ENCODE data around the gene RIOK3. TPM values are rescaled to one million over a fixed set of nuclear protein-coding genes. Genes with fewer than 3 reads are reported as not detected.

RIOK3 gene
- total and polyA plus RNA-seq, 4 donors: 29.9 to 104 (median 42.8) TPM

DNA sequence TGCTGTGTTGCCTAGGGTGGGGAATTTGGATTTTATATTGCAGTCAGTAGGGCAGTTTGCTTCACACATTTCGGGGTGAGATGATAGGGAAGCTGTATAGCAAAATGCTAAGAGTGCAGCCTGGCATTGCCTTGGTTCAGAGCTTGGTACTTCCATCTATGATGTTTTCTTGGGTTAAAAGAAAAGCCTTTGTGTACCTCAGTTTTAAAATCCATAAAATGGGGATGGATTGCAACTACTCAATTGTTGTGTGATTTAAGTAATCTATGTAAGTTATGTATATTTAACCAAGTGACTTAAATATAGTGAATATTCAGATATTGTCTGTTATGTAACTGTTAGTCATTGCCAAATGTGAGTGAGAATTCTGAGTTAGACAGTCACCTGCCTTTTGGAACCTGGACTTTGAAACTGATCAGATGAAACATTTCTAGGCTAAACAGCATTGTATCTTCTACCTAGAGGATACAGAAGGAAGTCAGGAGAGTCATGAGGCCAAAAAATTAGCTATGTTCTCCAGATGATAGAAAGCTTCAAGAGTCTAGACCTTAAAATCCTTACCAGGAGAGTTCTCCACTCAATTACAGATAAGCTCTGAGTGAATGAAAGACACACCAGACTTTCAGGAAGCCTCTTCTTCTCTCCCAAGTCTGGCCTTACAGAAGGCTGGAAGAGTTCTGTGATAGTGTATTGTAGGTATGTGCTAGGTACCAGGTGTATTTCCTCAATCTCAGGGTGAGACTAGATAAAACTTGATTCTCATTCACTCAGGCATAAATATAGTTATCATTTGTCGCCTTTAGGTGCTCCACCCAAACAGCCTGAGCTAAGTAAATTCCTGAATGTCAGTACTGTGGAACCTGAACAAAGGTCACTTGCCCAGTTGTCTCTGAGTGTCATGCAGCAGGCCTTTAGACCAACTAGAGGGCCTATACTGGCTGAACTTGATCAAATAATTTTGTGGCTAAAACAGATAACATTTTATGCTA lies 7.5 kb downstream of the RIOK3 start:
- peak; percentile 88 for TF ChIP-seq SP1 (IDR thresholded peaks at IDR 0.05)
- TF ChIP-seq, protein P1, sequence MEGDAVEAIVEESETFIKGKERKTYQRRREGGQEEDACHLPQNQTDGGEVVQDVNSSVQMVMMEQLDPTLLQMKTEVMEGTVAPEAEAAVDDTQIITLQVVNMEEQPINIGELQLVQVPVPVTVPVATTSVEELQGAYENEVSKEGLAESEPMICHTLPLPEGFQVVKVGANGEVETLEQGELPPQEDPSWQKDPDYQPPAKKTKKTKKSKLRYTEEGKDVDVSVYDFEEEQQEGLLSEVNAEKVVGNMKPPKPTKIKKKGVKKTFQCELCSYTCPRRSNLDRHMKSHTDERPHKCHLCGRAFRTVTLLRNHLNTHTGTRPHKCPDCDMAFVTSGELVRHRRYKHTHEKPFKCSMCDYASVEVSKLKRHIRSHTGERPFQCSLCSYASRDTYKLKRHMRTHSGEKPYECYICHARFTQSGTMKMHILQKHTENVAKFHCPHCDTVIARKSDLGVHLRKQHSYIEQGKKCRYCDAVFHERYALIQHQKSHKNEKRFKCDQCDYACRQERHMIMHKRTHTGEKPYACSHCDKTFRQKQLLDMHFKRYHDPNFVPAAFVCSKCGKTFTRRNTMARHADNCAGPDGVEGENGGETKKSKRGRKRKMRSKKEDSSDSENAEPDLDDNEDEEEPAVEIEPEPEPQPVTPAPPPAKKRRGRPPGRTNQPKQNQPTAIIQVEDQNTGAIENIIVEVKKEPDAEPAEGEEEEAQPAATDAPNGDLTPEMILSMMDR (IDR thresholded peaks at IDR 0.05; ENCODE audit: low read depth, low read length, missing input control): no peak
- peak; percentile 46 to 60 for TF ChIP-seq RXRA (IDR thresholded peaks at IDR 0.05)
- TF ChIP-seq JUND (IDR thresholded peaks at IDR 0.05): peak; percentile 9 to 65
- TF ChIP-seq HNF4G (IDR thresholded peaks at IDR 0.05): peak; percentile 94
- peak; percentile 4 for TF ChIP-seq FOXA2 (IDR thresholded peaks at IDR 0.05)
- no peak for TF ChIP-seq NR2F2 (IDR thresholded peaks at IDR 0.05)
- TF ChIP-seq, protein P2, sequence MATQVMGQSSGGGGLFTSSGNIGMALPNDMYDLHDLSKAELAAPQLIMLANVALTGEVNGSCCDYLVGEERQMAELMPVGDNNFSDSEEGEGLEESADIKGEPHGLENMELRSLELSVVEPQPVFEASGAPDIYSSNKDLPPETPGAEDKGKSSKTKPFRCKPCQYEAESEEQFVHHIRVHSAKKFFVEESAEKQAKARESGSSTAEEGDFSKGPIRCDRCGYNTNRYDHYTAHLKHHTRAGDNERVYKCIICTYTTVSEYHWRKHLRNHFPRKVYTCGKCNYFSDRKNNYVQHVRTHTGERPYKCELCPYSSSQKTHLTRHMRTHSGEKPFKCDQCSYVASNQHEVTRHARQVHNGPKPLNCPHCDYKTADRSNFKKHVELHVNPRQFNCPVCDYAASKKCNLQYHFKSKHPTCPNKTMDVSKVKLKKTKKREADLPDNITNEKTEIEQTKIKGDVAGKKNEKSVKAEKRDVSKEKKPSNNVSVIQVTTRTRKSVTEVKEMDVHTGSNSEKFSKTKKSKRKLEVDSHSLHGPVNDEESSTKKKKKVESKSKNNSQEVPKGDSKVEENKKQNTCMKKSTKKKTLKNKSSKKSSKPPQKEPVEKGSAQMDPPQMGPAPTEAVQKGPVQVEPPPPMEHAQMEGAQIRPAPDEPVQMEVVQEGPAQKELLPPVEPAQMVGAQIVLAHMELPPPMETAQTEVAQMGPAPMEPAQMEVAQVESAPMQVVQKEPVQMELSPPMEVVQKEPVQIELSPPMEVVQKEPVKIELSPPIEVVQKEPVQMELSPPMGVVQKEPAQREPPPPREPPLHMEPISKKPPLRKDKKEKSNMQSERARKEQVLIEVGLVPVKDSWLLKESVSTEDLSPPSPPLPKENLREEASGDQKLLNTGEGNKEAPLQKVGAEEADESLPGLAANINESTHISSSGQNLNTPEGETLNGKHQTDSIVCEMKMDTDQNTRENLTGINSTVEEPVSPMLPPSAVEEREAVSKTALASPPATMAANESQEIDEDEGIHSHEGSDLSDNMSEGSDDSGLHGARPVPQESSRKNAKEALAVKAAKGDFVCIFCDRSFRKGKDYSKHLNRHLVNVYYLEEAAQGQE (IDR thresholded peaks at IDR 0.05): no peak
- no peak for TF ChIP-seq EGR1 (IDR thresholded peaks at IDR 0.05; ENCODE audit: low read depth in 2 of 2)
- TF ChIP-seq GABPA (IDR thresholded peaks at IDR 0.05 in 1 of 2, conservative IDR thresholded peaks at IDR 0.05 in 1 of 2): peak in 1 of 2 donors; percentile 26
- peak; percentile 52 for TF ChIP-seq YY1 (IDR thresholded peaks at IDR 0.05)
- peak in 1 of 2 donors; percentile 4 for TF ChIP-seq RAD21 (IDR thresholded peaks at IDR 0.05)
- TF ChIP-seq, protein P3, sequence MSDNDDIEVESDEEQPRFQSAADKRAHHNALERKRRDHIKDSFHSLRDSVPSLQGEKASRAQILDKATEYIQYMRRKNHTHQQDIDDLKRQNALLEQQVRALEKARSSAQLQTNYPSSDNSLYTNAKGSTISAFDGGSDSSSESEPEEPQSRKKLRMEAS (IDR thresholded peaks at IDR 0.05): no peak
- TF ChIP-seq, protein P4, sequence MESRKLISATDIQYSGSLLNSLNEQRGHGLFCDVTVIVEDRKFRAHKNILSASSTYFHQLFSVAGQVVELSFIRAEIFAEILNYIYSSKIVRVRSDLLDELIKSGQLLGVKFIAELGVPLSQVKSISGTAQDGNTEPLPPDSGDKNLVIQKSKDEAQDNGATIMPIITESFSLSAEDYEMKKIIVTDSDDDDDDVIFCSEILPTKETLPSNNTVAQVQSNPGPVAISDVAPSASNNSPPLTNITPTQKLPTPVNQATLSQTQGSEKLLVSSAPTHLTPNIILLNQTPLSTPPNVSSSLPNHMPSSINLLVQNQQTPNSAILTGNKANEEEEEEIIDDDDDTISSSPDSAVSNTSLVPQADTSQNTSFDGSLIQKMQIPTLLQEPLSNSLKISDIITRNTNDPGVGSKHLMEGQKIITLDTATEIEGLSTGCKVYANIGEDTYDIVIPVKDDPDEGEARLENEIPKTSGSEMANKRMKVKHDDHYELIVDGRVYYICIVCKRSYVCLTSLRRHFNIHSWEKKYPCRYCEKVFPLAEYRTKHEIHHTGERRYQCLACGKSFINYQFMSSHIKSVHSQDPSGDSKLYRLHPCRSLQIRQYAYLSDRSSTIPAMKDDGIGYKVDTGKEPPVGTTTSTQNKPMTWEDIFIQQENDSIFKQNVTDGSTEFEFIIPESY (IDR thresholded peaks at IDR 0.05): peak; percentile 22
- peak; percentile 97 for TF ChIP-seq HNF4A (conservative IDR thresholded peaks at IDR 0.05)
- no peak for TF ChIP-seq TAF1 (conservative IDR thresholded peaks at IDR 0.05)
- peak; percentile 38 for TF ChIP-seq FOXA1 (IDR thresholded peaks at IDR 0.05)
- TF ChIP-seq, protein P5, sequence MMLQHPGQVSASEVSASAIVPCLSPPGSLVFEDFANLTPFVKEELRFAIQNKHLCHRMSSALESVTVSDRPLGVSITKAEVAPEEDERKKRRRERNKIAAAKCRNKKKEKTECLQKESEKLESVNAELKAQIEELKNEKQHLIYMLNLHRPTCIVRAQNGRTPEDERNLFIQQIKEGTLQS (IDR thresholded peaks at IDR 0.05): no peak
- H3K27ac ChIP-seq (ENCODE audit: low read depth in 1 of 2, low read length in 2 of 2): peak overlapping the region; percentile 43 to 49
- peak overlapping the region in 1 of 3 donors; percentile 24 for H3K4me3 ChIP-seq (ENCODE audit: low read depth in 1 of 3, low read length in 3 of 3)
- H3K27me3 ChIP-seq (ENCODE audit: control insufficient read depth in 4 of 4, insufficient read depth in 4 of 4, low read length in 3 of 4): no peaks in the 10 kb centered on the region
- DNase-seq (ENCODE audit: low spot score): no peak
- H3K36me3 ChIP-seq (ENCODE audit: control insufficient read depth in 4 of 4, insufficient read depth in 3 of 4, low read depth in 1 of 4, low read length in 3 of 4): peaks cover 3 to 31% (median 21%) of the 10 kb centered on the region in 4 donors
- 62% methylated on average over 2 of the region's 2 CpGs for WGBS
- H3K9me3 ChIP-seq (ENCODE audit: control insufficient read depth in 4 of 4, low read length in 3 of 4): no peaks in the 10 kb centered on the region
- peaks cover 10 to 53% (median 49%) of the 10 kb centered on the region in 4 donors for H3K4me1 ChIP-seq (ENCODE audit: control insufficient read depth in 4 of 4, insufficient read depth in 4 of 4, low read length in 3 of 4)
- peak overlapping the region in 1 of 2 donors; percentile 9 for H3K9ac ChIP-seq (ENCODE audit: low read depth in 1 of 2, low read length in 2 of 2)

Data from liver (tissue), 9 donors.